ENCODE data around the gene NT5C1B.

The NT5C1B gene

GRCh38 chr2:18551169-18551568 is 38.2 kb downstream of the NT5C1B start:
- no peak overlapping the region for H3K4me3 Mint-ChIP-seq
- H3K4me1 Mint-ChIP-seq (ENCODE audit: low read depth), result peaks cover 69% of the 10 kb centered on the region
- no peaks in the 10 kb centered on the region for H3K9me3 Mint-ChIP-seq
- no peak for DNase-seq
- H3K27ac Mint-ChIP-seq, result no peak overlapping the region
- H3K27me3 Mint-ChIP-seq, result no peaks in the 10 kb centered on the region
- peaks cover 50% of the 10 kb centered on the region for H3K36me3 Mint-ChIP-seq (ENCODE audit: low read depth)

GRCh38 chr2:18550433-18550832 is 38.9 kb downstream of the NT5C1B start:
- H3K9me3 Mint-ChIP-seq, result no peaks in the 10 kb centered on the region
- peaks cover 42% of the 10 kb centered on the region for H3K36me3 Mint-ChIP-seq (ENCODE audit: low read depth)
- H3K27ac Mint-ChIP-seq, result no peak overlapping the region
- H3K27me3 Mint-ChIP-seq, result no peaks in the 10 kb centered on the region
- no peak overlapping the region for H3K4me3 Mint-ChIP-seq
- peaks cover 77% of the 10 kb centered on the region for H3K4me1 Mint-ChIP-seq (ENCODE audit: low read depth)
- DNase-seq, result no peak

- Mint-ChIP-seq H3K9me3 (no peaks in the 10 kb centered on the region), H3K4me3 (no peak overlapping the region), H3K27ac (no peak overlapping the region), H3K36me3 (ENCODE audit: low read depth) (peaks cover 30% of the 10 kb centered on the region), H3K4me1 (ENCODE audit: low read depth) (peaks cover 76% of the 10 kb centered on the region), H3K27me3 (no peaks in the 10 kb centered on the region)
- DNase-seq, result no peak
These were observed 40.3 kb downstream of the NT5C1B start for GRCh38 chr2:18549083-18549482.

GRCh38 chr2:18548621-18549020 is 40.7 kb downstream of the NT5C1B start:
- Mint-ChIP-seq H3K9me3 (no peaks in the 10 kb centered on the region), H3K4me1 (ENCODE audit: low read depth) (peaks cover 74% of the 10 kb centered on the region), H3K36me3 (ENCODE audit: low read depth) (peaks cover 27% of the 10 kb centered on the region)

GRCh38 chr2:18546567-18546966 is 42.8 kb downstream of the NT5C1B start:
- Mint-ChIP-seq H3K4me3 (no peak overlapping the region), H3K9me3 (peaks cover 3% of the 10 kb centered on the region), H3K27me3 (peaks cover 4% of the 10 kb centered on the region), H3K36me3 (ENCODE audit: low read depth) (peaks cover 14% of the 10 kb centered on the region), H3K27ac (no peak overlapping the region), H3K4me1 (ENCODE audit: low read depth) (peaks cover 53% of the 10 kb centered on the region)
- DNase-seq, result no peak

More at GRCh38 chr2:18548621-18549020, 40.7 kb downstream of the NT5C1B start:
- no peak for DNase-seq
- H3K27ac Mint-ChIP-seq, result no peak overlapping the region
- H3K27me3 Mint-ChIP-seq, result no peaks in the 10 kb centered on the region
- no peak overlapping the region for H3K4me3 Mint-ChIP-seq

- Mint-ChIP-seq H3K9me3 (peaks cover 10% of the 10 kb centered on the region), H3K4me1 (ENCODE audit: low read depth) (peaks cover 52% of the 10 kb centered on the region), H3K27ac (peak overlapping the region; percentile 50), H3K36me3 (ENCODE audit: low read depth) (peaks cover 7% of the 10 kb centered on the region), H3K27me3 (peaks cover 5% of the 10 kb centered on the region), H3K4me3 (no peak overlapping the region)
- DNase-seq, result no peak
These were observed 44.0 kb downstream of the NT5C1B start for GRCh38 chr2:18545384-18545783.

GRCh38 chr2:18544171-18544570 is 45.2 kb downstream of the NT5C1B start:
- H3K27ac Mint-ChIP-seq, result no peak overlapping the region
- H3K4me3 Mint-ChIP-seq, result no peak overlapping the region
- peaks cover 42% of the 10 kb centered on the region for H3K4me1 Mint-ChIP-seq (ENCODE audit: low read depth)
- peaks cover 2% of the 10 kb centered on the region for H3K36me3 Mint-ChIP-seq (ENCODE audit: low read depth)
- no peak for DNase-seq
- H3K9me3 Mint-ChIP-seq, result peaks cover 10% of the 10 kb centered on the region
- H3K27me3 Mint-ChIP-seq, result peaks cover 5% of the 10 kb centered on the region

- H3K27ac Mint-ChIP-seq, result no peak overlapping the region
- peaks cover 10% of the 10 kb centered on the region for H3K9me3 Mint-ChIP-seq
- peaks cover 5% of the 10 kb centered on the region for H3K27me3 Mint-ChIP-seq
- no peak overlapping the region for H3K4me3 Mint-ChIP-seq
- no peak for DNase-seq
- H3K4me1 Mint-ChIP-seq (ENCODE audit: low read depth), result peaks cover 18% of the 10 kb centered on the region
- peaks cover 2% of the 10 kb centered on the region for H3K36me3 Mint-ChIP-seq (ENCODE audit: low read depth)
These were observed 48.5 kb downstream of the NT5C1B start for GRCh38 chr2:18540872-18541271.

- no peaks in the 10 kb centered on the region for H3K36me3 Mint-ChIP-seq (ENCODE audit: low read depth)
- peaks cover 7% of the 10 kb centered on the region for H3K4me1 Mint-ChIP-seq (ENCODE audit: low read depth)
- no peak overlapping the region for H3K4me3 Mint-ChIP-seq
- peaks cover 8% of the 10 kb centered on the region for H3K9me3 Mint-ChIP-seq
- peaks cover 5% of the 10 kb centered on the region for H3K27me3 Mint-ChIP-seq
- no peak for DNase-seq
- no peak overlapping the region for H3K27ac Mint-ChIP-seq
These were observed 52.7 kb downstream of the NT5C1B start for GRCh38 chr2:18536697-18537096.

GRCh38 chr2:18536100-18536499 is 53.3 kb downstream of the NT5C1B start:
- H3K27me3 Mint-ChIP-seq, result peaks cover 2% of the 10 kb centered on the region
- no peak overlapping the region for H3K4me3 Mint-ChIP-seq
- H3K27ac Mint-ChIP-seq, result no peak overlapping the region
- no peaks in the 10 kb centered on the region for H3K36me3 Mint-ChIP-seq (ENCODE audit: low read depth)
- peaks cover 6% of the 10 kb centered on the region for H3K4me1 Mint-ChIP-seq (ENCODE audit: low read depth)
- peaks cover 5% of the 10 kb centered on the region for H3K9me3 Mint-ChIP-seq
- DNase-seq, result no peak

GRCh38 chr2:18531194-18531593 is 58.2 kb downstream of the NT5C1B start:
- H3K9me3 Mint-ChIP-seq, result no peaks in the 10 kb centered on the region
- peaks cover 2% of the 10 kb centered on the region for H3K27me3 Mint-ChIP-seq
- DNase-seq, result no peak
- no peaks in the 10 kb centered on the region for H3K36me3 Mint-ChIP-seq (ENCODE audit: low read depth)
- H3K27ac Mint-ChIP-seq, result no peak overlapping the region
- H3K4me1 Mint-ChIP-seq (ENCODE audit: low read depth), result peaks cover 2% of the 10 kb centered on the region
- no peak overlapping the region for H3K4me3 Mint-ChIP-seq

- no peaks in the 10 kb centered on the region for H3K4me1 Mint-ChIP-seq (ENCODE audit: low read depth)
- DNase-seq, result no peak
- no peak overlapping the region for H3K27ac Mint-ChIP-seq
- no peaks in the 10 kb centered on the region for H3K27me3 Mint-ChIP-seq
- no peaks in the 10 kb centered on the region for H3K9me3 Mint-ChIP-seq
- H3K36me3 Mint-ChIP-seq (ENCODE audit: low read depth), result no peaks in the 10 kb centered on the region
- no peak overlapping the region for H3K4me3 Mint-ChIP-seq
These were observed 61.5 kb downstream of the NT5C1B start for GRCh38 chr2:18527822-18528221.

GRCh38 chr2:18527326-18527725 is 62.0 kb downstream of the NT5C1B start:
- H3K4me3 Mint-ChIP-seq, result no peak overlapping the region
- no peaks in the 10 kb centered on the region for H3K9me3 Mint-ChIP-seq
- no peaks in the 10 kb centered on the region for H3K36me3 Mint-ChIP-seq (ENCODE audit: low read depth)
- no peak overlapping the region for H3K27ac Mint-ChIP-seq
- DNase-seq, result no peak
- no peaks in the 10 kb centered on the region for H3K4me1 Mint-ChIP-seq (ENCODE audit: low read depth)
- no peaks in the 10 kb centered on the region for H3K27me3 Mint-ChIP-seq

- H3K4me3 Mint-ChIP-seq, result no peak overlapping the region
- H3K27ac Mint-ChIP-seq, result no peak overlapping the region
- H3K9me3 Mint-ChIP-seq, result no peaks in the 10 kb centered on the region
- DNase-seq, result no peak
- H3K4me1 Mint-ChIP-seq (ENCODE audit: low read depth), result no peaks in the 10 kb centered on the region
- no peaks in the 10 kb centered on the region for H3K36me3 Mint-ChIP-seq (ENCODE audit: low read depth)
- no peaks in the 10 kb centered on the region for H3K27me3 Mint-ChIP-seq
These were observed 62.9 kb downstream of the NT5C1B start for GRCh38 chr2:18526429-18526828.

GRCh38 chr2:18525852-18526251 is 63.5 kb downstream of the NT5C1B start:
- H3K4me1 Mint-ChIP-seq (ENCODE audit: low read depth), result no peaks in the 10 kb centered on the region
- no peaks in the 10 kb centered on the region for H3K36me3 Mint-ChIP-seq (ENCODE audit: low read depth)
- no peak for DNase-seq
- no peak overlapping the region for H3K4me3 Mint-ChIP-seq
- H3K27ac Mint-ChIP-seq, result no peak overlapping the region
- H3K9me3 Mint-ChIP-seq, result no peaks in the 10 kb centered on the region
- no peaks in the 10 kb centered on the region for H3K27me3 Mint-ChIP-seq

- peaks cover 3% of the 10 kb centered on the region for H3K27me3 Mint-ChIP-seq
- DNase-seq, result no peak
These were observed 64.1 kb downstream of the NT5C1B start for GRCh38 chr2:18525236-18525635.

More at GRCh38 chr2:18525236-18525635, 64.1 kb downstream of the NT5C1B start:
- Mint-ChIP-seq H3K36me3 (ENCODE audit: low read depth) (no peaks in the 10 kb centered on the region), H3K9me3 (no peaks in the 10 kb centered on the region), H3K27ac (no peak overlapping the region), H3K4me3 (no peak overlapping the region), H3K4me1 (ENCODE audit: low read depth) (no peaks in the 10 kb centered on the region)
